22Rv1 (cell line): Measurements from ENCODE around the gene CHODL.
A peak's percentile ranks its signal among the peaks of the same experiment; 100 is the strongest.

Experiments used
- ZFX ChIP-seq: fragments of 450-650 bp; IDR thresholded peaks from 2 replicates; pipeline ENCODE4 v1.6.1; 2017; ENCODE audit warnings: antibody characterized with exemption, borderline replicate concordance
- TF ChIP-seq, protein P1 (sequence below): fragments of 450-650 bp; IDR thresholded peaks from 2 replicates; pipeline ENCODE4 v1.5.1; 2017; ENCODE audit warnings: mild to moderate bottlenecking

GRCh38 chr21:18265944-18266343 lies 21.3 kb downstream of the CHODL start:
- TF ChIP-seq, protein P1, sequence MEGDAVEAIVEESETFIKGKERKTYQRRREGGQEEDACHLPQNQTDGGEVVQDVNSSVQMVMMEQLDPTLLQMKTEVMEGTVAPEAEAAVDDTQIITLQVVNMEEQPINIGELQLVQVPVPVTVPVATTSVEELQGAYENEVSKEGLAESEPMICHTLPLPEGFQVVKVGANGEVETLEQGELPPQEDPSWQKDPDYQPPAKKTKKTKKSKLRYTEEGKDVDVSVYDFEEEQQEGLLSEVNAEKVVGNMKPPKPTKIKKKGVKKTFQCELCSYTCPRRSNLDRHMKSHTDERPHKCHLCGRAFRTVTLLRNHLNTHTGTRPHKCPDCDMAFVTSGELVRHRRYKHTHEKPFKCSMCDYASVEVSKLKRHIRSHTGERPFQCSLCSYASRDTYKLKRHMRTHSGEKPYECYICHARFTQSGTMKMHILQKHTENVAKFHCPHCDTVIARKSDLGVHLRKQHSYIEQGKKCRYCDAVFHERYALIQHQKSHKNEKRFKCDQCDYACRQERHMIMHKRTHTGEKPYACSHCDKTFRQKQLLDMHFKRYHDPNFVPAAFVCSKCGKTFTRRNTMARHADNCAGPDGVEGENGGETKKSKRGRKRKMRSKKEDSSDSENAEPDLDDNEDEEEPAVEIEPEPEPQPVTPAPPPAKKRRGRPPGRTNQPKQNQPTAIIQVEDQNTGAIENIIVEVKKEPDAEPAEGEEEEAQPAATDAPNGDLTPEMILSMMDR = peak; percentile 21
- no peak for TF ChIP-seq ZFX
